Thoracic aorta (tissue), 2 donors: ENCODE results near the gene DCDC2B. TPM values are rescaled to one million over a fixed set of nuclear protein-coding genes. Genes with fewer than 3 reads are reported as not detected.

Experiments used
- ATAC-seq: fragments of 150-250 bp; one replicate; pipeline ENCODE4 v1.8.0; 2017; ENCODE audit warnings: low read depth; ENCODE audit not compliant: insufficient number of reproducible peaks, low FRiP score
- DNase-seq: peaks from one replicate; pipeline ENCODE4 v3.0.0-alpha.2; 2020; ENCODE audit warnings: low spot score
- H3K27ac ChIP-seq, 2 donors: fragments of 200-600 bp; sonication (generic); 1 replicate in 1 of 2; 2 replicates in 1 of 2; pipeline ENCODE4 v1.5.1; 2016; ENCODE audit warnings: mild to moderate bottlenecking in 2 of 2, moderate library complexity in 2 of 2
- H3K27me3 ChIP-seq: fragments of 200-600 bp; sonication (generic); replicated peaks from 2 replicates; pipeline ENCODE4 v1.6.0; 2016; ENCODE audit warnings: mild to moderate bottlenecking; ENCODE audit not compliant: insufficient read depth
- H3K36me3 ChIP-seq: fragments of 200-600 bp; sonication (generic); one replicate; pipeline ENCODE4 v1.5.1; 2016
- H3K4me1 ChIP-seq, 2 donors: fragments of 200-600 bp; sonication (generic); 1 replicate in 1 of 2; 2 replicates in 1 of 2; pipeline versions ENCODE4 v1.5.1 to v1.6.0; 2016; ENCODE audit warnings: low read depth in 2 of 2, mild to moderate bottlenecking in 1 of 2; ENCODE audit not compliant: control insufficient read depth in 1 of 2
- H3K4me3 ChIP-seq: fragments of 200-600 bp; sonication (generic); 2 replicates; pipeline ENCODE4 v1.5.1; 2016; ENCODE audit warnings: mild to moderate bottlenecking
- H3K9me3 ChIP-seq: fragments of 200-600 bp; sonication (generic); 2 replicates; pipeline ENCODE4 v1.5.1; 2016
- CTCF ChIP-seq: fragments of 200-600 bp; sonication (generic); IDR thresholded peaks from one replicate; pipeline ENCODE4 v1.5.1; 2019; ENCODE audit warnings: antibody characterized with exemption
- total RNA-seq, 2 donors: library from RNA; depleted of rRNA; stranded (reverse); fragments of >200 nt; gene quantifications; one replicate each; pipeline versions ENCODE4 v1.1.0 to v1.2.3, GENCODE V29; 2016

Gene DCDC2B
- total RNA-seq, 2 donors from 2014 or later, result not detected

GRCh38 chr1:32195972-32196823 lies 12.7 kb upstream of the DCDC2B start:
- TF ChIP-seq CTCF, result no peak
- H3K9me3 ChIP-seq, result no peaks in the 10 kb centered on the region
- H3K27ac ChIP-seq, result no peak overlapping the region
- no peak overlapping the region for H3K4me3 ChIP-seq
- DNase-seq (no peak), ATAC-seq (no peak)
- H3K27me3 ChIP-seq, result no peaks in the 10 kb centered on the region
- H3K36me3 ChIP-seq, result peaks cover 54% of the 10 kb centered on the region
- H3K4me1 ChIP-seq, result peaks cover 6 to 16% of the 10 kb centered on the region in 2 donors

DNA sequence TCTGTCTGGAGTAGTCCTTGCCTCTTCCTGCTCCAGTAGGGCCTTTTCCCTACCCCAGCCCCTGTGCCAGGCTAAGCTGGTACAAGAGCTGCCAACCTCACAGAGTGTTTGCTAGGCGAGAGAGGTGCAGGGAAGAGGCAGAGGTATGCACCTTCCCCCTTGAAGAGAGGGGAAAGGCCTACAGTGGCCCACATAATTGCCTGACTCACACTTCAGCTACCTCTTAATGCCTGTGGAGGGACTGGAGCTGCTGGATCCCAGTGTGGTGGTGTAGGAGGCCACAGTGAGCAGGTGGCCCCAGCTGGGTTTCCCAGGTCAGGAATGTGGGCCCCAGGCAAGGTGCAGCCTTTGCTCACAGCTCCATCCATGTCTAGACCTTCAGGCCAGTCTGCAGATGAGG lies 11.8 kb upstream of the DCDC2B start:
- H3K36me3 ChIP-seq, result peaks cover 45% of the 10 kb centered on the region

GRCh38 chr1:32197837-32198236 lies 11.1 kb upstream of the DCDC2B start:
- H3K9me3 ChIP-seq, result no peaks in the 10 kb centered on the region
- H3K27me3 ChIP-seq, result no peaks in the 10 kb centered on the region
- no peak overlapping the region for H3K27ac ChIP-seq
- DNase-seq, result no peak
- H3K4me1 ChIP-seq, result peaks cover 15 to 26% of the 10 kb centered on the region in 2 donors
- no peak overlapping the region for H3K4me3 ChIP-seq
- no peak for ATAC-seq
- peaks cover 38% of the 10 kb centered on the region for H3K36me3 ChIP-seq
- TF ChIP-seq CTCF, result no peak

More for the DNA sequence above, 11.8 kb upstream of the DCDC2B start:
- Histone ChIP-seq H3K27ac (no peak overlapping the region), H3K9me3 (no peaks in the 10 kb centered on the region), H3K27me3 (no peaks in the 10 kb centered on the region), H3K4me3 (no peak overlapping the region), H3K4me1 (peaks cover 15 to 25% of the 10 kb centered on the region in 2 donors)
- DNase-seq (no peak), ATAC-seq (no peak)
- no peak for TF ChIP-seq CTCF

DNA sequence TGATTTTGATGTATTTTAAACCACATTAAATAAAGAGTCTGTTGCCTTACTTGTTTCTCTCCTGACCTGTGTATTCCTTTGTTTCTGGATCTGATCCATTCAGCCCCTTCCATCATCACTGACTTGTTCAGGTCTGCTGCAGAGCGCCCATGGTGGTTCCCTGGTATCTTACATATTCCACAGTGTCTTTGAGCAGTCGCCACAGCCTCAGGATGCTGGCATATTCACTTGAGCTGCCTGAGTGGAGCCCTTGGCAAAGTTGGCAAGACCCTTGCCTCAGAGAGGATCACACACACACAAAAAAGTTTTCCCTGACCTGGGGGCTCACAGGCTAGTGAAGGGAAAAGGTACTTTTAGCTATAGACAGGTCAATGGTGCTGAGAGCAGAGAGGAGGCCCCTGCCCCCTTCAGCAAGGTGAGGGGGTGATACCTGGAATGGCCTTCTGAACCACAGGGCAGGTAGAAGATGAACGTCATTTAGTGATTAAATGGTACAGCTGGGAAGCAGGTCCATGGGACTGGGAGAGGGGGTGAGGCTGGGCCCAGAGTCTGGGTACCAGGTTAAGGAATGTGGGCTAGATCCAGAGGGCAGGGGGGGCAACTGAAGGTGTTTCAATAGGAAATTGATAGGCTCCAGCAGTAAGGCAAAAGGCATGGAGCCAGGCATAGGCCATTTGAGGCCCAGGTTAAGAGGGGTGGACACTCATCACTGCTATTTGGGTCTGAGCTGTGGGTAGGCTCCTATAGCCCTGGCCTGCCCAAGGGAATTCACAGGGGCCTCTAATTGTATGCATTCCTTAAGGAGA lies 10.4 kb upstream of the DCDC2B start:
- TF ChIP-seq CTCF, result no peak
- no peak overlapping the region for H3K4me3 ChIP-seq
- no peak for ATAC-seq
- no peaks in the 10 kb centered on the region for H3K9me3 ChIP-seq
- peaks cover 15 to 26% of the 10 kb centered on the region in 2 donors for H3K4me1 ChIP-seq
- no peak overlapping the region for H3K27ac ChIP-seq
- DNase-seq, result no peak
- H3K36me3 ChIP-seq, result peaks cover 32% of the 10 kb centered on the region
- H3K27me3 ChIP-seq, result no peaks in the 10 kb centered on the region
